Measurements from ENCODE around the gene JADE2.
A peak's percentile ranks its signal among the peaks of the same experiment; 100 is the strongest.

The JADE2 gene

GRCh38 chr5:134582941-134583340 is 57.5 kb downstream of the JADE2 start:
- no peak for TF ChIP-seq CTCF (IDR thresholded peaks at IDR 0.05; ENCODE audit: low read depth, low read length)
- H3K9me3 ChIP-seq (ENCODE audit: severe bottlenecking), result no peaks in the 10 kb centered on the region
- H3K36me3 ChIP-seq, result peaks cover 17% of the 10 kb centered on the region
- DNase-seq, result no peak
- H3K27ac ChIP-seq, result no peak overlapping the region
- H3K27me3 ChIP-seq (ENCODE audit: insufficient read depth, low read depth, severe bottlenecking), result no peaks in the 10 kb centered on the region
- no peak overlapping the region for H3K4me3 ChIP-seq (ENCODE audit: low read depth, low read length)

DNA sequence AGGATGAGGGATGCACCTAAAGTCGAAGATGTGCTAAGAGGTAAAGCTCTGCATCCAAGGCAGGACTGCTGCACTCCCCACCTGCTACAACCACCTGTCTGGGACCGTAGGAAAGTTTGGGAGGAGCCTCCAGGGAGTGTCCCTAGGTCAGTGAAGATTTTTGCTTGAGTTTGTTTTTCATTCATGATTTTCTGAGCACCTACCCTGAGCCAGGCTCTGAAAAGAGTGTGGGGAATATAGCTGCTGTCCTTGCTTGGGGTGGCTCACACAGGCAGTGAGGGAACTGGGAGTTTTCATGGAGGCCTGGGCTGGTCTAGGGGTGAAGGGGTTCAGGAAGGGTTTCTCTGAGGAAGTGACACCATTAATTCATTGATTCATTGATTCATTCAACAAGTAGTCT is 58.3 kb downstream of the JADE2 start:
- H3K27ac ChIP-seq, result no peak overlapping the region
- no peaks in the 10 kb centered on the region for H3K9me3 ChIP-seq (ENCODE audit: severe bottlenecking)
- no peak for DNase-seq
- H3K36me3 ChIP-seq, result peaks cover 11% of the 10 kb centered on the region
- TF ChIP-seq CTCF (IDR thresholded peaks at IDR 0.05; ENCODE audit: low read depth, low read length), result no peak
- no peaks in the 10 kb centered on the region for H3K27me3 ChIP-seq (ENCODE audit: insufficient read depth, low read depth, severe bottlenecking)
- H3K4me3 ChIP-seq (ENCODE audit: low read depth, low read length), result no peak overlapping the region

GRCh38 chr5:134584662-134585061 is 59.2 kb downstream of the JADE2 start:
- no peak for DNase-seq
- H3K27me3 ChIP-seq (ENCODE audit: insufficient read depth, low read depth, severe bottlenecking), result no peaks in the 10 kb centered on the region
- no peak for TF ChIP-seq CTCF (IDR thresholded peaks at IDR 0.05; ENCODE audit: low read depth, low read length)
- H3K9me3 ChIP-seq (ENCODE audit: severe bottlenecking), result no peaks in the 10 kb centered on the region
- H3K36me3 ChIP-seq, result peaks cover 2% of the 10 kb centered on the region; the same call in 1 of the 2 replicates
- no peak overlapping the region for H3K27ac ChIP-seq
- no peak overlapping the region for H3K4me3 ChIP-seq (ENCODE audit: low read depth, low read length)

- DNase-seq, result no peak
- Histone ChIP-seq H3K27ac (no peak overlapping the region), H3K4me3 (ENCODE audit: low read depth, low read length) (no peak overlapping the region), H3K36me3 (no peaks in the 10 kb centered on the region), H3K27me3 (ENCODE audit: insufficient read depth, low read depth, severe bottlenecking) (no peaks in the 10 kb centered on the region), H3K9me3 (ENCODE audit: severe bottlenecking) (no peaks in the 10 kb centered on the region)
- TF ChIP-seq CTCF (IDR thresholded peaks at IDR 0.05; ENCODE audit: low read depth, low read length), result no peak
These were observed 60.5 kb downstream of the JADE2 start for GRCh38 chr5:134585966-134586365.

GRCh38 chr5:134586866-134587524 is 61.5 kb downstream of the JADE2 start:
- no peaks in the 10 kb centered on the region for H3K9me3 ChIP-seq (ENCODE audit: severe bottlenecking)
- DNase-seq, result peak; percentile 92
- H3K4me3 ChIP-seq (ENCODE audit: low read depth, low read length), result no peak overlapping the region
- H3K27me3 ChIP-seq (ENCODE audit: insufficient read depth, low read depth, severe bottlenecking), result no peaks in the 10 kb centered on the region
- peak overlapping the region; percentile 31 for H3K27ac ChIP-seq
- TF ChIP-seq CTCF (IDR thresholded peaks at IDR 0.05; ENCODE audit: low read depth, low read length), result peak; percentile 82
- no peaks in the 10 kb centered on the region for H3K36me3 ChIP-seq

Data from WERI-Rb-1 (cell line).